GM12892 (cell line): ENCODE data around the gene ZDHHC17.

Experiments
- POLR2A ChIP-seq: IDR thresholded peaks from 2 replicates; pipeline ENCODE4 v1.6.1; 2011; ENCODE audit warnings: low read depth, low read length, control low read depth
- TAF1 ChIP-seq: IDR thresholded peaks from 2 replicates; pipeline ENCODE4 v1.6.1; 2011; ENCODE audit warnings: low read depth, mild to moderate bottlenecking, control low read depth, low read length, borderline replicate concordance

DNA sequence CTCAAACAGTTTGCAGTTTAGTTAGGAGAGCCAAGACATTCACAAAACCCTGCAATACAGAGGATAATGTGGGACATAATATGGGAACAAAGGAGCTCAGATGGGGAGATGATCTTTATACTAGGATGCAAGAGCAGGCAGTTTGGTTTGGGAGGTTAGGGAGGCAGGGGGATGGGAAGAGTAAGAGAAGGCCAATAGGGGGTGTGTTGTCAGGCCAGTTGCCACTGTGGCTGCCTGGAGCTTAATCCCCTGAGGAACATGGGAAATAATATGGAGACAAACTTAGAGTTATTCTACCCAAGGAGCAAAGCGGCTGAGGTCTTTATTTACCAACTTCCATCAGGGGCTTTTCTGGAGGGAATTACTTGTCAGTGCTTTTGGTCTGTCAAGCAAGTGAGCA, 124.9 kb downstream of the ZDHHC17 start:
- TF ChIP-seq TAF1 = no peak
- no peak for TF ChIP-seq POLR2A
